Right ventricle myocardium inferior (tissue), 1 donor: ENCODE data around the gene IFI27. TPM values are rescaled to one million over a fixed set of nuclear protein-coding genes. Genes with fewer than 3 reads are reported as not detected.

Source experiments
- ATAC-seq: fragments of 200-7000 bp; cut with Tn5 transposase; one replicate; pipeline ENCODE4 v1.9.1; 2020; ENCODE audit warnings: mild to moderate bottlenecking, moderate library complexity
- DNase-seq: peaks from one replicate; pipeline ENCODE4 v3.0.0; 2021; ENCODE audit errors: missing footprints
- intact Hi-C: fragments of 100-400 bp; cut with DNase I; formaldehyde crosslinking; loops from one replicate; pipeline ENCODE4 v1.11.0; 2022
- total RNA-seq: library from RNA; stranded (reverse); fragmentation: NEBNext Ultra II Directional; extraction: Animal tissue kit (Norgen Biotek cat#: 25700); gene quantifications from one replicate; pipeline ENCODE4 v1.2.1, GENCODE V29; 2021
- donor health status: DM: no; HTN: yes; CAD: no; lungs with severe emphysema.

Gene IFI27
- total RNA-seq, 1 donor from 2014 or later, result 164 TPM

- intact Hi-C loops, result no loop called here
- DNase-seq (no peak), ATAC-seq (no peak)
Observed at GRCh38 chr14:94099006-94099405, 11.5 kb upstream of the IFI27 start.

GRCh38 chr14:94100847-94101246, 9.7 kb upstream of the IFI27 start:
- ATAC-seq (no peak), DNase-seq (no peak)
- intact Hi-C loops, result no loop called here

DNA sequence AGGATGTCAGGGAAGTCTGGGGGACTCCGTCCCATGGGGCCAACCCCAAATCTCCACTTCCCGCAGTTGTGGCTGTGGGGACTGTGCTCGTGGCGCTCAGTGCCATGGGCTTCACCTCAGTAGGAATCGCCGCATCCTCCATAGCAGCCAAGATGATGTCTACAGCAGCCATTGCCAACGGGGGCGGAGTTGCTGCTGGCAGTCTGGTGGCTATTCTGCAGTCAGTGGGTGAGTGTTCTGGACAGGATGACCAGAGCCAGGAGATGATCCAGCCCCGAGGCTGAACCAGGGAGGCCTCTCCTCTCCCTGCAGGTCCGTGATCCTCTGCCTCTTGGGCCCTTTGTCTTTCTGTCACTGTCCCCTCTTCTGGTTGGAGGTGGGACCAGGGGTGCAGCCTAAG, 8.8 kb upstream of the IFI27 start:
- no peak for ATAC-seq
- no peak for DNase-seq
- intact Hi-C loops, result no loop called here

- DNase-seq (no peak), ATAC-seq (no peak)
- intact Hi-C loops, result no loop called here
Observed at GRCh38 chr14:94102768-94103482, 7.6 kb upstream of the IFI27 start.

DNA sequence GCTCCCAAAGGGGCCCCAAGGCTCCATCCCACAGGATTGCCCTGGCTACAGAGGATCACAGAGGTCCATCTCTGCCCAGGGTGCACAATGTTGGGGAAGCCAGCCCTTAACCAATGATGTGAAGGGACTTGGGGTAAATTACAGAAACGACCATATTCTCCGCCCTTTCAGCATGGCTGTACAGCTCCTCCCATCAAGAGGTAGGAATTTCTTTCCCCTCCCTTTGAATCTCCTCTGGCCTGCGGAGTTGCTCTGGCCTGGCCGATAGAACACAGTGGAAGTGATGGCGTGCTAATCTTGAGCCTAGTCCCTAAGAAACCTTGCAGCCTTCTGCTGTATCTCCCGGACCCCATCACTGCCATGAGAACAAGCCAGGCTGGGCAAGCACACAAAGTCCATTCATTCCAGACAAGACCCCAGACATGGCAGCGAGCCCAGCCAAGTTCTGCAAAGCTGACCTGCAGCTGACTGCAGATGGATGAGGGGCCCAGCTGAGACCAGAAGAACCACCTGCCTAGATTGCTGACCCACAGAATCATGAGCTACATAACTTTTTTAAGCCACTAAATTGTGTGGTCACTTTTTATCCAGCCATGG, 6.9 kb upstream of the IFI27 start:
- ATAC-seq, result no peak
- intact Hi-C loops, result no loop called here

DNA sequence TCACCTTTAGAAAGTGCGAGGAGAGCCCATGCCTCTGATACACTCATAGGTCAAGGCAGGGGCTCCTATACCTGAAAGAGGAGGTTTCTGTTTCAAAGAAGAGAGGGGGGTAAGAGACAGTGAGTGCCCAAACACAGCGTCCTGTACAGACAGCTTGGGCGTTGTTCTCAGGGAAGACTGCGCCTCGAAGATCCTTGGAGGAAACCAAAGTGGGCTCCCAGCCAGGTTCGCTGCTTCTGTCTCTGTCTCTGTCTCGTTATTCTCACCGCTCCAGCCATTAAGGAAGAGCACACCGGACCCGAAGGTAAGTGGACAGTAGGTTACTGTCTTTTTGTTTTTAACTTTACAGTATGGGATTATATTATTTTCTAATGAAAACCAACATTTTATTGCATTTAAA, 5.8 kb upstream of the IFI27 start:
- DNase-seq, result no peak
- ATAC-seq, result no peak
- intact Hi-C loops, result no loop called here

More for the DNA sequence above, 6.9 kb upstream of the IFI27 start:
- DNase-seq, result no peak

GRCh38 chr14:94109915-94110250, 653 bp upstream of the IFI27 start:
- intact Hi-C loops, result no loop called here
- no peak for ATAC-seq
- no peak for DNase-seq

DNA sequence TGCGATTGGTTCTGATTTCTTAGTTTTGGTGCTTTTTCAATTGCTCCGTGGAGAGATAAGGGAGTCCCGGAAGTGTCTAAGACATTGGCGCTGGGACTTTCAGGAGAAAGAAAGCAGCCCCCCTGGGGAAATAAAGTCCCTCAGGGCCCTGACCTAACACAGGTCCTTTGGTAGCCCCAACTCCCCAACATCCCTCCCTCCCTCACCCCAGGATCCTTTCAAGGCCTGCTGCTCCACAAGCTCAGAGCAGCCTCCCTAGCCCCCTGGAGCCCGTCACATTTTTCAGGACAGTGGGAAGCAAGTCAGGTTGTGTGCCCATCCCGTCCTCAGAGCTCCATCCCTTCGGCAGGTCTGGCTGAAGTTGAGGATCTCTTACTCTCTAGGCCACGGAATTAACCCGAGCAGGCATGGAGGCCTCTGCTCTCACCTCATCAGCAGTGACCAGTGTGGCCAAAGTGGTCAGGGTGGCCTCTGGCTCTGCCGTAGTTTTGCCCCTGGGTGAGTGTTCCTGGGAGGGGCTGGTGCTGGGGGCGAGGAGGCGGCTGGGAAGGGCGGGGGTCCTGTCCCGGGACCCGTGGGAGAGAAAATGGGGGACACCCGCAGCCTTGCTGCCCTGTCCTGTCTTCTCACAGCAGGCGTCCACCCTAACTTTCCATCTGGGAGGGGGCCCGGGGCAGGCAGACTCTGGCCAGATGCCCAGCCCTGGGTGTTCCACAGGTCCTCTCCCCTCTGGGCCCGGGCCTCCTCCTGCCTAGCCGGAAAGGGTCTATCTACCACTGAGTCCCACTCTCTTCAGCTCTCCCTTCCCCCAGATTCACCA, 950 bp downstream of the IFI27 start:
- no peak for ATAC-seq
- DNase-seq, result no peak
- intact Hi-C loops, result no loop called here

GRCh38 chr14:94112513-94113063, 2.1 kb downstream of the IFI27 start:
- ATAC-seq (no peak), DNase-seq (no peak)
- intact Hi-C loops, result no loop called here

DNA sequence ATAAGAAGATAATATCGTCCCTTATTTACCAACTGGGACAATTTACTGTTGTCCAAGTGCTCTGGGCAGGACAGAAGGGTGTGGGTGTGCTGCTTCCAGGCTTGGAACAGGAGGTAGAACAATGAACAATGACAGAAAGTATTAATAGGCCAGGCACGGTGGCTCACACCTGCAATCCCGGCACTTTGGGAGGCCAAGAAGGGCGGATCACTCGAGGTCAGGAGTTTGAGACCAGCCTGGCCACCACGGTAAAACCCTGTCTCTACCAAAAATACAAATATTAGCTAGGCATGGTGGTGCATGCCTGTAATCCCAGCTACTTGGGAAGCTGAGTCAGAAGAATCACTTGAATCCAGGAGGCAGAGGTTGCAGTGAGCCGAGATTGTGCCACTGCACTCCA, 2.5 kb downstream of the IFI27 start:
- ATAC-seq (no peak), DNase-seq (no peak)
- intact Hi-C loops, result no loop called here

- DNase-seq (no peak), ATAC-seq (peak; percentile 28)
- intact Hi-C loops, result no loop called here
Observed at GRCh38 chr14:94113490-94113889, 3.0 kb downstream of the IFI27 start.

DNA sequence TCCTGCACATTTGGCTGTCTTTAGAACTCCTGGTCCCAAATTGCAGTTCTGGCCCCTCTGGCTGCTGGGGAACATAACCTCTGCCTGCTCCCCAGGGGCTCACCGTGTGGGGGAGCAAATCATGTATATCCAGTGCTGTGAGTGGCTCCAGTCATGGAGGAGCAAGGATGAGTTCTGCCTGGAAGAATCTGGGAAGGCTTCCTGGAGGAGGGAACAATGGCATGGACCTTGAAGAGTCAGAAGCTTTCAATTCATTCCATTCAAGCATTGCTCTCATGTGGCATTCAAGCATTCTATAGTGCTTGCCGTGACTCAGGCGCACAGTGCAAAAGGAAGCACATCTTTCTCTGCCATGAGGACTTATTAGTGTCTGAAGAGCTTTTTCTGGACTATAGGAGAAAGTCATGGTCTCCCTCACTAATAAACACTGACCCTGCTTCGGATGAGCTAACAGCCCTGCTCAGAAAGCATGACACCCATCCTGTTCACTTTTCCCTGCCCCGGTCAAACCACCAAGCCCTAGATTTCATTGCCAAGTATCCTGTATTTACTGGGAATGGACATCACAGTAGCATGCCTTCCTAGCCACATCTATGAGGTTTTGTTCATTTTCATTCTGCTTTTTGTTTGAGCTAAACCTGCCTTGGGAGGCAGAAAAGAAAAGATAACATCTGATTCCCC, 3.5 kb downstream of the IFI27 start:
- intact Hi-C loops, result no loop called here
- DNase-seq (no peak), ATAC-seq (no peak)

DNA sequence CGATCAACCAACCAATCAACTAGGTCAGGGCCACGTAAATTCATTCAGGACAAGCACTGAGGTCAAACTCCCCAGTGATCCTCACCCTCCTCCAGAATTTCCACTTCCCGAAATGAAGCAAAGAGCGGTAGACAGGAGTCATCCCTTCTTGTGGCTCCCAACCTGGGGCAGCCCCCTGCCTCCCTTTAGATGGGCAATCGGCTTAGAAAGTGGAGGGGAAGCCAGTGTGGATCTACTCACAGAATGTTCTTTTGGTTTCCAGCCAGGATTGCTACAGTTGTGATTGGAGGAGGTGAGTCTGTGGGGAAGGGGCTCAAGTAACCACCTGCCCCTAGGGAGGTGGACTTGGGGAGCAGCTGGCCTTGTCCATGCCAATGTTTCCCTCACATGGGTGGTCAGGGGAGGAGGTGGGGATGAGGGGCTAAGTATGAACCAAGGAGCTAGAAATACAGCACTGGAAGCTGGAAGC, 4.1 kb downstream of the IFI27 start:
- no peak for DNase-seq
- no peak for ATAC-seq
- intact Hi-C loops, result no loop called here

- DNase-seq, result no peak
- intact Hi-C loops, result no loop called here
- peak; percentile 43 for ATAC-seq
Observed at GRCh38 chr14:94115058-94115591, 4.6 kb downstream of the IFI27 start.

DNA sequence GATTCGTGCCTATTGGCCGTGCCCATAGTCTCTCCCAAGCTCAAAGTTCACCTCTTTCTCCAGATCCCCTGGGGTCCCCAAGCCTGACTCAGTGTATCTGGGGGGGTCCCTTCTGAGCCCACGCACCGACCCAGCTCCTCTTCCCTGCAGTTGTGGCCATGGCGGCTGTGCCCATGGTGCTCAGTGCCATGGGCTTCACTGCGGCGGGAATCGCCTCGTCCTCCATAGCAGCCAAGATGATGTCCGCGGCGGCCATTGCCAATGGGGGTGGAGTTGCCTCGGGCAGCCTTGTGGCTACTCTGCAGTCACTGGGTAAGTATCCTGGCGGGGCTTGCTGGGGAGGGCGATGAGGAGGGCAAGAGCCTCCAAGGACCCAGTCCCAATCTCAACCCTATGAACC, 5.1 kb downstream of the IFI27 start:
- ATAC-seq, result no peak
- intact Hi-C loops, result no loop called here
- DNase-seq, result no peak

GRCh38 chr14:94116701-94117100, 6.2 kb downstream of the IFI27 start:
- intact Hi-C loops, result no loop called here
- DNase-seq (no peak), ATAC-seq (no peak)

GRCh38 chr14:94117856-94118255, 7.3 kb downstream of the IFI27 start:
- DNase-seq, result no peak

DNA sequence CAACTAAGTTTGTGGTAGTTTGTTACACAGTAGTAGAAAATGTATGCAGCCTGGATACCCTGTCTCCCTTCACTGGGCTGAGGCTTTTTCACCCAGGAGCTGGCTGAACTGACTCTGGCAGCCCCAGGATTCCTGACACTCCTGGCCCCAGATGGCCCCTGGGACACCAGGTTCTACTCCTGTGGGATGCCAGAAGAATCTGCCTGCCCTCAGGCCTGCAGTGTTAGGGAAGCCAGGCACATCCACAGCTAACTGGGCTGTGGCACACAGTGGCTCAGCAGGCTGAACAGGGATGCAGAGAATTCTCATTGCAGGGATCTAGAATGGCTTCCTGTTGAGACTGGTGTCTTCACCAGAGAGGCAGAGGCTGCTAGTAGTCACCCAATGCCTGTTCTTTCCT, 8.5 kb downstream of the IFI27 start:
- ATAC-seq (no peak), DNase-seq (no peak)
- intact Hi-C loops, result no loop called here

More at GRCh38 chr14:94117856-94118255, 7.3 kb downstream of the IFI27 start:
- intact Hi-C loops, result no loop called here
- ATAC-seq, result no peak
